ENCODE results near the gene GPN2. TPM values are rescaled to one million over a fixed set of nuclear protein-coding genes. Genes with fewer than 3 reads are reported as not detected.
"Not testable (repeated sequence)": the region's sequence is repeated elsewhere in the genome, so short reads cannot be mapped to it uniquely, and the experiment has no call there.

Gene GPN2
- total and polyA plus RNA-seq, 12 donors: 17.2 to 50.7 (median 27.1) TPM

GRCh38 chr1:26888231-26888630, 1.9 kb downstream of the GPN2 start:
- intact Hi-C loops (cut with DNase I): loop anchor here in 1 of 2 donors (10.0 kb wide), 1 partner anchor 283 kb away; no protein-coding TSS in a partner anchor
- TF ChIP-seq POLR2A (IDR thresholded peaks at IDR 0.05): no peak
- TF ChIP-seq CTCF (IDR thresholded peaks at IDR 0.05): no peak
- Histone ChIP-seq H3K27ac (peak overlapping the region in 1 of 5 donors; percentile 94), H3K4me3 (no peak overlapping the region), H3K4me1 (replicated peaks in 1 of 2) (peaks cover 7 to 10% of the 10 kb centered on the region in 2 donors), H3K27me3 (no peaks in the 10 kb centered on the region), H3K9me3 (replicated peaks in 1 of 3) (no peaks in the 10 kb centered on the region), H3K36me3 (replicated peaks in 1 of 2) (peaks cover 0 to 69% of the 10 kb centered on the region in 2 donors)
- DNase-seq: no peak
- 70 to 94% (median 88%) methylated on average over 1 of the region's 1 CpG; no CpG with 5 or more reads in 1 of the 4 donors for WGBS, 4 donors

GRCh38 chr1:26887125-26887524, 3.0 kb downstream of the GPN2 start:
- Histone ChIP-seq H3K36me3 (replicated peaks in 1 of 2) (peaks cover 0 to 69% of the 10 kb centered on the region in 2 donors), H3K9me3 (replicated peaks in 1 of 3) (no peaks in the 10 kb centered on the region), H3K4me1 (replicated peaks in 1 of 2) (peaks cover 7 to 14% of the 10 kb centered on the region in 2 donors), H3K4me3 (no peak overlapping the region), H3K27me3 (no peaks in the 10 kb centered on the region), H3K27ac (no peak overlapping the region)
- TF ChIP-seq POLR2A (IDR thresholded peaks at IDR 0.05) (no peak), CTCF (IDR thresholded peaks at IDR 0.05) (peak; percentile 31 to 53 (median 36))
- intact Hi-C loops (cut with DNase I): loop anchor here in 1 of 2 donors (10.0 kb wide), 1 partner anchor 282 kb away; no protein-coding TSS in a partner anchor
- 40 to 70% (median 59%) methylated on average over 1 of the region's 1 CpG for WGBS, 4 donors
- DNase-seq: peak in 3 of 7 donors; percentile 45 to 53 (median 52)

- intact Hi-C loops (cut with DNase I): loop anchor here in 1 of 2 donors (10.0 kb wide), 1 partner anchor 278 kb away; no protein-coding TSS in a partner anchor
- no peaks in the 10 kb centered on the region for H3K27me3 ChIP-seq
- H3K4me1 ChIP-seq (replicated peaks in 1 of 2): peaks cover 4% of the 10 kb centered on the region in 2 donors
- no peaks in the 10 kb centered on the region for H3K9me3 ChIP-seq (replicated peaks in 1 of 3)
- 78 to 84% (median 81%) methylated on average over 5 of the region's 5 CpGs for WGBS, 4 donors
- DNase-seq: no peak
- no peak for TF ChIP-seq CTCF (IDR thresholded peaks at IDR 0.05)
- no peak for TF ChIP-seq POLR2A (IDR thresholded peaks at IDR 0.05)
- H3K4me3 ChIP-seq: no peak overlapping the region
- peaks cover 0 to 93% of the 10 kb centered on the region in 2 donors for H3K36me3 ChIP-seq (replicated peaks in 1 of 2)
- H3K27ac ChIP-seq: no peak overlapping the region
These were observed 7.2 kb downstream of the GPN2 start for GRCh38 chr1:26882696-26883463.

- WGBS, 4 donors: 58 to 69% (median 60%) methylated on average over 6 of the region's 6 CpGs
- H3K4me3 ChIP-seq; H3K27me3 ChIP-seq; H3K4me1 ChIP-seq (replicated peaks in 1 of 2); H3K9me3 ChIP-seq (replicated peaks in 1 of 3): not testable (repeated sequence)
- DNase-seq: peak in 2 of 7 donors; percentile 35 to 47
- Histone ChIP-seq H3K27ac (peak overlapping the region in 1 of 5 donors; percentile 20), H3K36me3 (replicated peaks in 1 of 2) (peaks cover 0 to 90% of the 10 kb centered on the region in 2 donors)
- intact Hi-C loops (cut with DNase I): loop anchor here in 1 of 2 donors (10.0 kb wide), 1 partner anchor 277 kb away; no protein-coding TSS in a partner anchor
These were observed 8.5 kb downstream of the GPN2 start for GRCh38 chr1:26881611-26882010.

All from adrenal gland (tissue), 12 donors.